ENCODE data around the gene CHP2.
A peak's percentile ranks its signal among the peaks of the same experiment; 100 is the strongest.
"Not testable (repeated sequence)": the region's sequence is repeated elsewhere in the genome, so short reads cannot be mapped to it uniquely, and the experiment has no call there.

CHP2 gene

DNA sequence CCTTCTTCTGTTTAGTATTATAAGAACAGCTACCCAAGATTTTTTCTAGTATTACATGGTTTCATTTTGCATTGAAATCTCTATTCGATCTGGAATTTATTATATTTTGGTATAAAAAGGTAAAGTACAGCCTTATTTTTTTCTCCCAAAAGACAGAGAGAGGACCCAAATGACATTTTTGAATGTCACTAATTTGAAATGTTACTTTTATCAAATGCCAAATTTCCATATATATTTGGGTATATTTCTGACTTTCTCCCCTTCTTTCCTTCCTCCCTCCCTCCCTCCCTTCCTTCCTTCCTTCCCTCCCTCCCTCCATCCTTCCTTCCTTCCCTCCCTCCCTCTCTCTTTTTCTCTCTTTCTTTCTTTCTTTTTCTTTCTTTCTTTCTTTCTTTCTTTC lies 6.2 kb upstream of the CHP2 start:
- no peak for DNase-seq (ENCODE audit: low spot score)

- DNase-seq (ENCODE audit: low spot score): not testable (repeated sequence)
Observed at GRCh38 chr16:23751053-23751452, 3.8 kb upstream of the CHP2 start.

DNA sequence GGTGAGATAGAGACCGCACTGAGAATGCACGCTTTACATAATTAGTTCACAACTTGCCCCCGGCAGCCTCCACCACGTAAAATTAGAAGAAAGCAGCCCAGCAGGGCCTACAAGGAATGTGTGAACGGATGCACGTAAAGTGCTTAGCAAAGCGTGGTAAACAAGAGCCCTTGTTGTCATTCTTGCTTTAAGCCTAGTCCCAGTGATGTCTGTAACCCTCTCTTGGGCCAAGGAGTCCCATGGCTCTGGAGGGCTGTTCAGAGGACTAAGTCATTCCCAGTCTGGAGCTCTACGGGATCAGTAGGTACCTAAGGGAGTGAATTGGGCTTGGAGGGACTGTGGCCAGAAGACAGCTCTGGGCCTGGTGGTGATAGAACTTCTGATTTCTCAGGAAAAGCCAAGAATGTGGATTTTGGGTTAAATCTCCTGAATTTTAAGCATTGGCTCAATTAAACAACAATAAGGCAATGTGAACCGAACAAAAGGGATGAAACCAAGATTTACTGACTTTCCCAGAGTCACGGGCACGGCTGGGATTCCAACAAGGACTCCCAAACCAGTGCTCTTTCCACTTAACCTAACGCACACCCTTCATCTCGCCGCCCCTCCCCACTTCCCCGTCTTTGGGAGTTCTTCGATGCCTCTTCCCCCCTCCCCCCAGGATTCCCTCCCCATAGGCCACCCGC lies 775 bp upstream of the CHP2 start:
- no peak for DNase-seq (ENCODE audit: low spot score)

DNA sequence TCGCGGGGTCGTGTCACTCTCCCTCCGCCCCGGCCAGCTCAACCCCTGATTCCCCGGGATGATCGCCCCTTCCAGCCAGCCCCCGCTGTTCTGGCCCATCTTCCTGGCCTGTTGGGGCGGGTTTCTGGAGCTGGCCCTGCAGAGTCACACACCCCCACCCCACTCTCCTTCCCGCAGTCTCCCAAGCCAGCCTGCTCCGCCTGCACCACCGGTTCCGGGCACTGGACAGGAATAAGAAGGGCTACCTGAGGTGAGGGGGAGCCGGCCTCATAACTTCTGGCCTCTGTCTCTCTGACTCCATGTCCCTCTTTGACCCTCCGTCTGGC lies 621 bp downstream of the CHP2 start:
- DNase-seq (ENCODE audit: low spot score): no peak

DNA sequence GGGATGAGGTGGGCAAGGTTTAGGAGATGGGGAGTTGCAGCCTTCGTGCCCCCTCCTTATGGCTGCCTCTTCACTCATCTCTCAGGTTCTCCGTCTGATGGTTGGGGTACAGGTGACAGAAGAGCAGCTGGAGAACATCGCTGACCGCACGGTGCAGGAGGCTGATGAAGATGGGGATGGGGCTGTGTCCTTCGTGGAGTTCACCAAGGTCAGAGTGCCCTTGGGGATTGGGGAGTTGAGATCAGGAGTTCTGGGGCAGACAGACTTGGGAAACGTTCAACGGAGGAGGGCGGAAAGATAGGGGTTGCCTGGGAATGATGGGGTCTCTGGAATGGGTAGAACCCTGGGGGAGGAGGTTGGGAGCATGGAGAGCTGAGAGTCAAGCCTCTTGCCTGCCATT lies 2.3 kb downstream of the CHP2 start:
- DNase-seq (ENCODE audit: low spot score): no peak

- DNase-seq (ENCODE audit: low spot score): no peak
Observed at GRCh38 chr16:23757937-23758619, 3.3 kb downstream of the CHP2 start.

DNA sequence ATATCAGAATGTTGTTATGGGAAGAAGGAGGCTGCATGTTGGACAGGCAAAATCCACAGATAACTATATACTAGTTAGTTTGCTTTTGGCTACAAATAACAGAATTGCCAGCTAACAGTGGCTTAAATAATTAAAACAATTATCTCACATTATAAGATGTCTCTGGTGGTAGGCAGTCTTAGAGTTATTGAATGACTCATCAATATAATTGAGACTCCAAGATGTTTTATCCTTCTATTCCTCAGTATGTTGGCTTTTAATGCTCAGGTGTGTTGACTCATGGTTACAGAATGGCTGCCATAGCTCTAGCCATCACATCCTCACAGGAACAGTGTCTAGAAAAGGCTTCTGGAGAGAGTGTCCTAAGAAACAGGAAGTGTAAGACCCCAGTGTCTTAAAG lies 11.1 kb downstream of the CHP2 start:
- DNase-seq (ENCODE audit: low spot score): no peak

DNA sequence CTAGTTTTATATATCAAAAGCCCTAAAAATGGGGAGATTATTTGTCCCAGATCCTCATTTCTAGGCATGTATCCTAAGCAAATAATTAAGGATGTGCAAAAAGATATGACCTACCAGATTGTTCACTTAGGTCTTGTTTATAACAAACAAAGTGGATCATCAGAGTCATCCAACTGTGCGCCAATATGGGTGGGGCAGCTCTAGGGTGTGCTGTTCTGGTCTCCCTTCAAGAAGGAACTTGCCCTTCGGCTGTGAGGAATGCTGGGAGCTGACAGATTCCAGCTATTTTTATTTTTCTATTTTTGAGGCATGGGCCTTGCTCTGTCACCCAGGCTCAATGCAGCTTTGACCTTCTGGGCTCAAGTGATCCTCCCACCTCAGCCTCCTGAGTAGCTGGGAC lies 13.8 kb downstream of the CHP2 start:
- DNase-seq (ENCODE audit: low spot score): no peak

- no peak for DNase-seq (ENCODE audit: low spot score)
Observed at GRCh38 chr16:23771027-23771426, 16.2 kb downstream of the CHP2 start.

DNA sequence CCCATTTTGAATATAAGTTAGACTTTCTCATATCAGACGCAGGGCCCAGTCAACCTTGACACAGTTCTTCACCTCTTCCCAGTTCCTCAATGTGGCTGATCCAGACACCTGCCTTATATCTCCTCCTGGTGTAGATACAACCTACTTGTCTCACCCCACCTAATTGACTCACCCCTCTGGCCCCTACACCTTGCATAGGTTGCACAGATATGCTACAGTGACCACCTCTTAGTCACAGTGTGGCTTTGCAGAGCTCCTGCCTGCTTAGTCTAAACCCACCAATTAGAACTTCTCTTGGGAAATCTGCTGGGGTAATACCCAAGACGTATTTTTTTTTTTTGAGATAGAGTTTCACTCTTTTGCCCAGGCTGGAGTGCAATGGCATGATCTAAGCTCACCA lies 16.8 kb downstream of the CHP2 start:
- no peak for DNase-seq (ENCODE audit: low spot score)

GRCh38 chr16:23773339-23773738 lies 18.5 kb downstream of the CHP2 start:
- DNase-seq (ENCODE audit: low spot score): no peak

DNA sequence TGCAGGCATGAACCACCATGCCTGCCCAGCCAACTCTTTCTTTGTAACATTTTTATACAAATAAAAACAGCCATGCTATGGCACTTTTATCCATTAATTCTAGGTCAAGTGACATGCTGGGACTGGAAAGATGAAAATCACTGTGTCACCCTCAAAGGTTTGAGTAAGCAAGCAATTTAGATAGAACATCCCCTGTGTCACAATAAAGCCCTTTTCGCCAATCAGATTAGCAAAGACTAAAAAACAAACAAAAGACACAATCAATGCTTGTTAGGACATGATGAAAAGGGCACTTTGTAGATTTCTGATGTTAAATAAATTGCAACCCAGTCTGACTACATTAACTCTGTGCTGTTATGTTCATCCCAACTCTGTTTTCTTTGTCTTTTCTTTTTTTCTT lies 26.4 kb downstream of the CHP2 start:
- DNase-seq (ENCODE audit: low spot score): no peak

DNA sequence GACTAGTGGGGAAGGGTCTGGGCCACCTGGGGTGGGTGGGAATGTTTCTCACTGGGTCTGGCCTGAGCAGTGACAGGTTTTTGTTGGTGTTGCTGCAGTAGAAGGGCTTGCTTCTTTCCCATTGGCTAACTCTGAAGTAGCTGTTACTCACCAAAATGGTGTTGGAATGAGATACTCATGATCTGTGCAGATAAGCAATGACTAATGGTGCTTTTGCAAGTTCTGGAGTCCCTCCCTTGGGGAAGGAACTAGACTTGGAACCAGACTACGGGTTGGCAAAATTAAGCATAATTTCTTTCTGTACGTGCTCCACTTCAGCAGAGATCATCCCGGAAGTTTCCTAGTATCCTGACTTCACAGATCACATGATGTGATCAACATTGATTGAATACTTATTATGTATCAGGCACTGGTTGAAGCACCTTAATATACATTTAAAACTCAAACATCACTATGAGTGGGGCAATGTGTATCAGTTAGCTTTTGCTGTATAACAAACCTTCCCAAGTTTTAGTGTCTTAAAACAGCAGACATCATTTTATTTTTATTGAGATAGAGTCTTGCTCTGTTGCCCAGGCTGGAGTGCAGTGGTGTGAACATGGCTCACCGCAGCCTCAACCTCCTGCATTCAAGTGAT lies 30.1 kb downstream of the CHP2 start:
- DNase-seq (ENCODE audit: low spot score): no peak

DNA sequence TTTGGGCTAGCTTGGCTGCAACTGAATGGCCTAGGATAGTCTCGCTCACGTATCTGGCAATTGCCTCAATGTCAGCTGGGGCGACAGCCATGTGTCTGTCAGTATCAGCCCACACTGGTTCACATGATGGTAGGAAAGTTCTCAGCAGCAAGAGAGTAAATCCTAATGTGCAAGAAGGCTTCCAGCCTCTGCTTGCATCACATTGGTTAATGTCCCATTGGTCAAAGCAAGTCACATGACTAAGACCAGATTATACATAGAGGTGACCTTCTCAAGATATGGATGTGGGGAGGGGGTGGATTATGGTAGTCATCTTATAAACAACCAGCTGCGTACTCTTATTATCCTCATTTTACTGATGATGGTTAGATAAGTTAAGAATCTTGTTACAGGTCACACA lies 31.0 kb downstream of the CHP2 start:
- no peak for DNase-seq (ENCODE audit: low spot score)

- DNase-seq (ENCODE audit: low spot score): no peak
Observed at GRCh38 chr16:23786964-23787561, 32.2 kb downstream of the CHP2 start.

DNA sequence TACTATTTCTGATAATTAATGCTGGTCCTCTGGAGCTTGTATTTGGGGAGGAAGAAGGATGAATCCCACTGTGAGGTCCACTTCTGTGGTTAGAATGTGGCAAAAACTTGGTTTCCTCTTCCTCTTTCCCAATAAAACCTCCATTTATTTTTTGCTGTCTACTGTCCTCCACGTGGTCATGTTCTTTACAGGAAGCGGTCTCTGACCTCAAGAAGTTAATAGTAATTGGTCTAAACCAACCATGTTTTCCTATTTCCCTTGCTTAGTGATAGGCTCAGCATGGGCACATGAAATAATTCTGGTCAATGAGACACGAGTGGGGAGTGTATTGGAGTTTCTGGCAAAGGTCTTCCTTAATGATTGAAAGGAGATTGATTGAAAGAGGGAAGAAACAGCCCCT lies 33.9 kb downstream of the CHP2 start:
- no peak for DNase-seq (ENCODE audit: low spot score)

DNA sequence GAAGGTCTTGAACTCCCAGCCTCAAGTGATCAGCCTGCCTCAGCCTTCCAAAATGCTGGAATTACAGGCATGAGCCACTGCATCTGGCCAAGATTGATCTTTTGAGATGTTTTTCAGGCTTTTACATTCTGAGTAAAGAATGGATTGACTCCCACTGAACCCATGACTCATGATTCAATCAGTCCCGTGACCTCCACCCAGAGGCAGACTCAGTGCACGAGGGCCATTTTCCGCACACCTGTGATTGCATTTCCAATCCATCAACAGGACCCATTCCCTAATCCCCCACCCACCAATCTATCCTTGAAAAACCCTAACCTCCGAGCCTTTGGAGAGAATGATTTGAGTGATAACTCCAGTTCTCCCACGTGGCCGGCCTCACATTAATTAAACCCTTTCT lies 40.6 kb downstream of the CHP2 start:
- DNase-seq (ENCODE audit: low spot score): no peak

DNA sequence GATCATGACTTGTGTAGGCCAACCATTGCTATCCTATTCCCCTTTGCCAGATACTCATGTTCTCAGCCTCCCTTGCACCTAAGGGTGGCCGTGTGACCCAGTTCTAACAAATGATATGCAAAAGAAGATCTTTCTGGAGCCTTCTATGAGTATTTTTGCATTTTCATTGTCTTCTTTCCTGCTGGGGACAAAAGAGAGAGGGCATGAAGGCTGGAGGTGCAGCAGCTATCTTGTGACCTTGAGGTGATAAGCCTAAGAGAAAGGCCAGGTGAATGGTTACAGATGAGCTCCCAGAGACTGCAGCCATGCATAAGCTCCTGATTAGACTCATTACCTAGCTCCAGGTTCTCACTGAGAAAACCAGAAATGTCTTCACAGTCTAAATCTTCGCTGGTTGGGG lies 42.1 kb downstream of the CHP2 start:
- no peak for DNase-seq (ENCODE audit: low spot score)

GRCh38 chr16:23801378-23801777 lies 46.6 kb downstream of the CHP2 start:
- peak; percentile 58 for DNase-seq (ENCODE audit: low spot score)

- DNase-seq (ENCODE audit: low spot score): no peak
Observed at GRCh38 chr16:23802776-23803175, 48.0 kb downstream of the CHP2 start.

DNA sequence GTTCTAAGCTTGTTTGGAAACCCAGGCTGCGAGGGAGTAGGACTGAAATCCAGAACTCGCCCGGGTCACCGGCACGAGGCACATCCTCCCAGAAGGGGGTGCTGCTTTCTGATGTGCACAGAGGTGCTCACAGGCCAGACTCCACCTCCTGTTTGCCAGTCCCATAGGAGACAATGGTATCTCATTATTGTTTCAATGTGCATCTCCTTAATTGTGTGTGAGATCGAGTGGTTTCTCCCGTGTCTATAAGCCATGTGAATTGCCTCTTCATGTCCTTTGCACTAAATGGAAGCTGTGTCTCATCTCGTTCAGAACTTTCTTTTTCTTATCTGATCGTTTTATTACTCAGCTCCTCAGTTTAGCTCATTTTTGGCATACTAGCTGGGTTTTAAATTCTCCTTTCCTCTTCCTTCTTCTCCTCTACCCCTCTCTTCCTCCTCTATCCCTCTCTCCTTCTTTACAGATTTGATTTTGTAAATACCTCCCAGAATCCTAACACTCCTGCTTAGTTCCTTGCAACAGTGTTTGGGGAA lies 48.8 kb downstream of the CHP2 start:
- peak; percentile 48 for DNase-seq (ENCODE audit: low spot score)

GRCh38 chr16:23807028-23807427 lies 52.2 kb downstream of the CHP2 start:
- DNase-seq (ENCODE audit: low spot score): no peak

All from SW480 (cell line).